Fibroblast of lung (primary cell): Measurements from ENCODE around the gene SPNS1.

Experiments used
- CTCF ChIP-seq, 2 donors: IDR thresholded peaks in 1 of 2; conservative IDR thresholded peaks in 1 of 2; 1 replicate in 1 of 2; 2 replicates in 1 of 2; pipeline ENCODE4 v1.5.1; 2011 to 2012; ENCODE audit warnings: low read length in 2 of 2, control low read depth in 1 of 2, inconsistent platforms in 1 of 2, low read depth in 1 of 2, mild to moderate bottlenecking in 1 of 2
- EZH2 ChIP-seq: IDR thresholded peaks from 2 replicates; pipeline ENCODE4 v1.5.1; 2012; ENCODE audit warnings: low read length, control low read depth, mild to moderate bottlenecking; ENCODE audit errors: missing control alignments

- TF ChIP-seq CTCF (conservative IDR thresholded peaks at IDR 0.05 in 1 of 2, IDR thresholded peaks at IDR 0.05 in 1 of 2; ENCODE audit: low read depth in 1 of 2, low read length in 2 of 2) (peak; percentile 83 to 88), EZH2 (no peak)
Observed at GRCh38 chr16:28974007-28974436, 556 bp upstream of the SPNS1 start.
